Fibroblast of mammary gland (primary cell): Measurements from ENCODE around the gene MBP.

Source experiments
- DNase-seq: peaks from one replicate; pipeline ENCODE4 v3.0.0-alpha.2; 2010; ENCODE audit warnings: low read depth
- H3K4me3 ChIP-seq: 2 replicates; pipeline ENCODE4 v1.5.1; 2011; ENCODE audit warnings: low read depth, mild to moderate bottlenecking, low read length, moderate library complexity; ENCODE audit not compliant: control insufficient read depth
- TF ChIP-seq, protein P1 (sequence below): conservative IDR thresholded peaks from 2 replicates; pipeline ENCODE4 v1.5.1; 2011; ENCODE audit warnings: low read depth, low read length, inconsistent platforms; ENCODE audit not compliant: control insufficient read depth, insufficient read depth

The MBP gene

DNA sequence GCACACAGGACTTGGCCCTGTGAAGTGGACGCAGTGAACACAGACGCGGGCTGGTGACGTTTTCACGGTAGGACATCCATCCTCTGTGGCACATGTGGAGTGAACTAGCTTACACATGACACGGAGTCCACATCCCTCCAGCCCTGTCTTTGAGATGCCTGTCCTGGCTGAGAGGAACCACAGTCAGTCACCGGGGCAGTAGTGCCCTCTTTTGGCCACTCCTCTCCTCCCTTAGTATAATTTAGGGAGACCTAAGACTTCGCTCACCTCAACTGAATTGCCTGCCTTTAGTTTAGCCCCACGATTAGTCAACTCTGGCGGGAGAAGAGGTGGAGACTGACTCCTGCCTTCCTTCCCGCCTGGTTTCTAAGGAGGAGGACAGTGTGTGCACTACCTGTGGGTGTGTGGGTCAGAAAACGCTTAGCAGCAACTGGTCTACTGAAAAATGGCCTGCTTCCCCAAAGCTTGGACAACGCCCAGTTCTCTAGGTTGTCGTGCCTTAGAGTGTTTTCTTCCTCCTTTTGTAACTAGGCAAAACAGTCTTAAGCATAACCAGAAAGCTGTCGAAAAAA, 70.6 kb downstream of the MBP start:
- H3K4me3 ChIP-seq, result no peak overlapping the region
- TF ChIP-seq, protein P1, sequence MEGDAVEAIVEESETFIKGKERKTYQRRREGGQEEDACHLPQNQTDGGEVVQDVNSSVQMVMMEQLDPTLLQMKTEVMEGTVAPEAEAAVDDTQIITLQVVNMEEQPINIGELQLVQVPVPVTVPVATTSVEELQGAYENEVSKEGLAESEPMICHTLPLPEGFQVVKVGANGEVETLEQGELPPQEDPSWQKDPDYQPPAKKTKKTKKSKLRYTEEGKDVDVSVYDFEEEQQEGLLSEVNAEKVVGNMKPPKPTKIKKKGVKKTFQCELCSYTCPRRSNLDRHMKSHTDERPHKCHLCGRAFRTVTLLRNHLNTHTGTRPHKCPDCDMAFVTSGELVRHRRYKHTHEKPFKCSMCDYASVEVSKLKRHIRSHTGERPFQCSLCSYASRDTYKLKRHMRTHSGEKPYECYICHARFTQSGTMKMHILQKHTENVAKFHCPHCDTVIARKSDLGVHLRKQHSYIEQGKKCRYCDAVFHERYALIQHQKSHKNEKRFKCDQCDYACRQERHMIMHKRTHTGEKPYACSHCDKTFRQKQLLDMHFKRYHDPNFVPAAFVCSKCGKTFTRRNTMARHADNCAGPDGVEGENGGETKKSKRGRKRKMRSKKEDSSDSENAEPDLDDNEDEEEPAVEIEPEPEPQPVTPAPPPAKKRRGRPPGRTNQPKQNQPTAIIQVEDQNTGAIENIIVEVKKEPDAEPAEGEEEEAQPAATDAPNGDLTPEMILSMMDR, result no peak
- no peak for DNase-seq

DNA sequence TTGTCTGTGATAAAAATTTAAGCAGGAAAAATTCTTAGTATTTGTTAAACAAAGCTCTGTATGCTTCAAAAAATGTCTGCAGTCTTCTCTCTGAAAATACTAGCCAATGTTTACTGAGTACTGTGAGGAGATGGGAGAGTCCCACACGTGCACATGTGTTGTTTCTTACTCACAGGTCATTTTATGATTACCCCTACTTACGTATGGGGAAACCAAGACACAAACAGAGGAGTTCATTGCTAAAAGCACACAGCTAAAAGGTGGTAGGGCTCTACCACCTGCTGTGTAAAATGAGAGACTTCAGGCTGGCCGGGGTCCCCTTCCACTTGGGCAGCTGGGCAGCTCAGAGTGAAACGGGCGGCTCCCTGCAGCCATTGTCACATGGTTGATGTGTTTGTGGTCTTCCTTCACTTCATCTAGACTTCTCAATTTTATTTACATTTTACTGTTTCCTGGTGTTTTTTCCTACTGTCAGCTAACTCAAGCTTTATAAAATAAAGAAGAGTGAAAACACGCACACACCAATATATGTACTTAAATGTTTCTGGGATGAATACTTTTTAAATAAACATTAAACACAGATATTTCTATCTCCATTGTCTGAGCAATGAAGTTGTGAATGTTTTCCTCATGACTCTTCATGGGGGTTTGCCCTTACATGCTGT, 71.2 kb downstream of the MBP start:
- no peak for DNase-seq
- TF ChIP-seq, protein P1, result no peak
- H3K4me3 ChIP-seq, result no peak overlapping the region

DNA sequence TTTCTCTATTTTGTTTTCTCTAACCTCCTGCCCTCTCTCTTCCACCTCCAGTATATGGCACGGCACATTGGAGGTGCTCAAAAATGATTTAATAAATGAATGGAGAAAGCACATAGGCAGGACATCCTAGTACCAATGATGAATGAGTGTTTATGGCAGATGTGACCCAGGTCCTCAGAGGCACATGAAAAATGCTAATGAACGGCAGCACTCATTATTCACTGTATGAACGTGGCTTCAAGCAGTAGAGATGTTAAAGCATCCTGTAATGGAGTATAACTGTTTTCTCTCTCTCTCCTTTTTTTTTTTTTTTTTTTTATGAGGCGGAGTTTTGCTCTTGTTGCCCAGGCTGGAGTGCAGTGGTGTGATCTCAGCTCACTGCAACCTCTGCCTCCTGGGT, 72.4 kb downstream of the MBP start:
- DNase-seq, result no peak
- TF ChIP-seq, protein P1, result no peak
- no peak overlapping the region for H3K4me3 ChIP-seq

DNA sequence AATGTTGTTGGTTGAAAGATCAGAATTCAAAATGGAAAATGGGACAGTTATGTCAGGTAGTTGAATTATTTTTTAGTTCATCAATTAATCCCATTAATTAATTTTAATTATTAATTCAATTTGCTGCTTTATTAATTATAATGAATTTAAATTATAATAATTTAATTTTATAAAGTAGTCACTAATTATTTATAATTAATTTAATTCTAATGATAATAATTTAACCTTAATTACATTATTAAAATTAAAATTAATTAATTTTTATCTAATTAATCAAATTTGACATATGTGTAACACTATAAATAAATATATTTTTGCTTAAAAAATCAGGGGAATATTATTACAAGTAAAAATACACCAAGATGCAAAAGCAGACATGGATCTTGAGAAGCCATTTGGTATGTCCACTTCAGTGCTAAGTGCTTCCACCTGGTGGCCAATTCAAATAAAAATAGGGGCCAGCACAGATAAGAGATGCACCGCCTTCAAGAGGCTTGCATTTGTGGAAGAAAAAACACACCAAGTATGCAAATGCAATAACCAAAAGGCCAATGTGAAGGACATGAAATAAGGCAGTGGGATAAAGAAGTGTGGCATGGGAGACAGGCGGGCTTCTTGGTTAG, 73.2 kb downstream of the MBP start:
- H3K4me3 ChIP-seq, result no peak overlapping the region
- DNase-seq, result peak; percentile 83
- TF ChIP-seq, protein P1, result peak; percentile 63

DNA sequence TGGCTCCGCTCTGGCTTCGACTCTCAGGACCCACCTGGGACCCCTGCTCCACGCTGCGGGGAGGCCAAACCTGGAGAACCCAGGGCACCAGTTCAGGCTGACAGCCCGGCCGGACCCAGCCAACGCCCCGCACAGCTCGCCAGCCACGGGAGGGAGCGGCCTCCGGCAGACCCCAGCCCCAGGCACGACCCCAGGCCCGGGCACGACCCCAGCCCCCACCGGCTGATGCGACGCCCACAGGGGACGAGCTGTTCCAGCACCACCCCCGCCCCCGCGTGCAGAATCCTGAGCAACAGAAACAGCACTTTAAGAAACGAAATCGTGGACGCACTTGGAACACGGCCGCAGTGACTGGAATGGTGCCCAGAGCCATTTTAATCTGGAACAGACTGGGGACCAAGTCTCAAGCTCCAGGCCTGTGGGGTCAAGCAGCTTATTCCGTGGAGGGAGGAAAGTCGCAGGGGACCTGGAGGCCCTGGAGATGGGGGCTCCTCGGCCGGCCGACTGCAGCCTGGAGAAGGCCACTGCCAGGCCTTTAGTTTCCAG, 74.2 kb downstream of the MBP start:
- TF ChIP-seq, protein P1, result no peak
- H3K4me3 ChIP-seq, result no peak overlapping the region
- peak; percentile 66 for DNase-seq

DNA sequence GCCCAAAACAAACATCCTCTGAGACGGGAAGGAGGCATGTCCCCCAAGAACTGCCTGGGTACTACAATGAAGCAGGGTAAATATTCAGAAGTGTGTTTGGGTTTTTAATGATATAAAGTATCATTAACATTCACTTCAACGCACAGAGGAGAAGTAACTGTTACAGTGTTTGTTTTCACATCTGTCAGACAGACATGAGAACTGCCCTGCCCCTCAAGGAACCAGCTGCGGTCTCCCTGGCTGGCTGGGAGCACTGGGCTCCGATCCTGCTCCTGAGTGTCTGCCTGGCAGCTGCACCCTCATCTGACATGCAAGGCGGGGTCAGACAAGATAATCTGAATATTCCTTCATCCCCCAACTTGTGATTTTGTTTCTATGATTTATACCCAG, 75.6 kb downstream of the MBP start:
- TF ChIP-seq, protein P1, result no peak
- DNase-seq, result peak; percentile 72
- no peak overlapping the region for H3K4me3 ChIP-seq
